HG03571 (cell line): ENCODE measurements around the gene PASD1.

Experiments
- ATAC-seq: cut with Tn5 transposase; IDR thresholded peaks from one replicate; pipeline ENCODE4 v1.9.1; 2021; ENCODE audit not compliant: unreplicated experiment

PASD1 gene

GRCh38 chrX:151701071-151701470 is 137.6 kb downstream of the PASD1 start:
- ATAC-seq: no peak

- ATAC-seq: no peak
Observed at GRCh38 chrX:151701531-151701930, 138.1 kb downstream of the PASD1 start.

GRCh38 chrX:151702026-151702714 is 138.7 kb downstream of the PASD1 start:
- ATAC-seq: no peak

GRCh38 chrX:151702741-151703340 is 139.4 kb downstream of the PASD1 start:
- ATAC-seq: no peak

GRCh38 chrX:151703487-151703886 is 140.0 kb downstream of the PASD1 start:
- no peak for ATAC-seq

GRCh38 chrX:151704041-151704663 is 140.7 kb downstream of the PASD1 start:
- ATAC-seq: no peak

GRCh38 chrX:151708821-151709220 is 145.3 kb downstream of the PASD1 start:
- ATAC-seq: no peak

- ATAC-seq: no peak
Observed at GRCh38 chrX:151710457-151710856, 147.0 kb downstream of the PASD1 start.

GRCh38 chrX:151711154-151711553 is 147.7 kb downstream of the PASD1 start:
- no peak for ATAC-seq

GRCh38 chrX:151711787-151712186 is 148.3 kb downstream of the PASD1 start:
- ATAC-seq: no peak

GRCh38 chrX:151712253-151712652 is 148.8 kb downstream of the PASD1 start:
- no peak for ATAC-seq

- ATAC-seq: no peak
Observed at GRCh38 chrX:151713849-151714248, 150.4 kb downstream of the PASD1 start.

GRCh38 chrX:151714362-151714761 is 150.9 kb downstream of the PASD1 start:
- ATAC-seq: no peak

GRCh38 chrX:151715752-151716151 is 152.3 kb downstream of the PASD1 start, which contains the start of gene FATE1:
Gene FATE1 (plus strand): TSS chrX:151716035. CDS start chrX:151716120, 85 bp downstream.
- ATAC-seq: no peak

GRCh38 chrX:151722241-151722846 is 158.9 kb downstream of the PASD1 start:
- ATAC-seq: no peak

GRCh38 chrX:151723156-151723760 is 159.8 kb downstream of the PASD1 start:
- ATAC-seq: no peak

- ATAC-seq: no peak
Observed at GRCh38 chrX:151724563-151725337, 161.3 kb downstream of the PASD1 start.

- no peak for ATAC-seq
Observed at GRCh38 chrX:151725338-151725614, 161.8 kb downstream of the PASD1 start.
